B cell (primary cell): ENCODE measurements around the gene EVL.

Experiments
- EZH2 ChIP-seq: IDR thresholded peaks from 2 replicates; pipeline ENCODE4 v1.6.1; 2012; ENCODE audit warnings: borderline replicate concordance, low read depth, mild to moderate bottlenecking, moderate library complexity, low read length; ENCODE audit not compliant: insufficient read depth, poor library complexity, severe bottlenecking
- TF ChIP-seq, protein P1 (sequence below): fragments of 200-600 bp; IDR thresholded peaks from one replicate; pipeline ENCODE4 v1.8.0; 2022; ENCODE audit warnings: antibody characterized with exemption, mild to moderate bottlenecking

- TF ChIP-seq, protein P1, sequence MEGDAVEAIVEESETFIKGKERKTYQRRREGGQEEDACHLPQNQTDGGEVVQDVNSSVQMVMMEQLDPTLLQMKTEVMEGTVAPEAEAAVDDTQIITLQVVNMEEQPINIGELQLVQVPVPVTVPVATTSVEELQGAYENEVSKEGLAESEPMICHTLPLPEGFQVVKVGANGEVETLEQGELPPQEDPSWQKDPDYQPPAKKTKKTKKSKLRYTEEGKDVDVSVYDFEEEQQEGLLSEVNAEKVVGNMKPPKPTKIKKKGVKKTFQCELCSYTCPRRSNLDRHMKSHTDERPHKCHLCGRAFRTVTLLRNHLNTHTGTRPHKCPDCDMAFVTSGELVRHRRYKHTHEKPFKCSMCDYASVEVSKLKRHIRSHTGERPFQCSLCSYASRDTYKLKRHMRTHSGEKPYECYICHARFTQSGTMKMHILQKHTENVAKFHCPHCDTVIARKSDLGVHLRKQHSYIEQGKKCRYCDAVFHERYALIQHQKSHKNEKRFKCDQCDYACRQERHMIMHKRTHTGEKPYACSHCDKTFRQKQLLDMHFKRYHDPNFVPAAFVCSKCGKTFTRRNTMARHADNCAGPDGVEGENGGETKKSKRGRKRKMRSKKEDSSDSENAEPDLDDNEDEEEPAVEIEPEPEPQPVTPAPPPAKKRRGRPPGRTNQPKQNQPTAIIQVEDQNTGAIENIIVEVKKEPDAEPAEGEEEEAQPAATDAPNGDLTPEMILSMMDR: no peak
- no peak for TF ChIP-seq EZH2
These were observed 13.1 kb downstream of the EVL start for GRCh38 chr14:100078216-100078803.
